ENCODE measurements around the gene PRR23E.

The PRR23E gene

GRCh38 chr3:127214975-127215374, 22.0 kb downstream of the PRR23E start:
- Mint-ChIP-seq H3K4me3 (no peak overlapping the region), H3K27me3 (peaks cover 20% of the 10 kb centered on the region), H3K4me1 (no peaks in the 10 kb centered on the region), H3K9me3 (no peaks in the 10 kb centered on the region), H3K27ac (no peak overlapping the region), H3K36me3 (no peaks in the 10 kb centered on the region)
- ATAC-seq (ENCODE audit: low read depth): no peak
- no peak for DNase-seq (ENCODE audit: low spot score in 2 of 2)

GRCh38 chr3:127215714-127216414, 22.9 kb downstream of the PRR23E start:
- DNase-seq (ENCODE audit: low spot score in 2 of 2): no peak
- no peaks in the 10 kb centered on the region for H3K9me3 Mint-ChIP-seq
- no peaks in the 10 kb centered on the region for H3K36me3 Mint-ChIP-seq
- H3K4me3 Mint-ChIP-seq: no peak overlapping the region
- ATAC-seq (ENCODE audit: low read depth): no peak
- H3K27me3 Mint-ChIP-seq: peaks cover 23% of the 10 kb centered on the region
- no peaks in the 10 kb centered on the region for H3K4me1 Mint-ChIP-seq
- H3K27ac Mint-ChIP-seq: no peak overlapping the region

GRCh38 chr3:127216415-127217261, 23.7 kb downstream of the PRR23E start:
- ATAC-seq (ENCODE audit: low read depth) (no peak), DNase-seq (ENCODE audit: low spot score in 2 of 2) (no peak)
- H3K4me1 Mint-ChIP-seq: no peaks in the 10 kb centered on the region
- H3K4me3 Mint-ChIP-seq: no peak overlapping the region
- no peak overlapping the region for H3K27ac Mint-ChIP-seq
- no peaks in the 10 kb centered on the region for H3K9me3 Mint-ChIP-seq
- H3K27me3 Mint-ChIP-seq: peaks cover 20% of the 10 kb centered on the region
- no peaks in the 10 kb centered on the region for H3K36me3 Mint-ChIP-seq

GRCh38 chr3:127217596-127218453, 24.9 kb downstream of the PRR23E start:
- no peak overlapping the region for H3K4me3 Mint-ChIP-seq
- H3K27me3 Mint-ChIP-seq: peaks cover 22% of the 10 kb centered on the region
- H3K4me1 Mint-ChIP-seq: no peaks in the 10 kb centered on the region
- peaks cover 2% of the 10 kb centered on the region for H3K36me3 Mint-ChIP-seq
- DNase-seq (ENCODE audit: low spot score in 2 of 2) (no peak), ATAC-seq (ENCODE audit: low read depth) (no peak)
- no peaks in the 10 kb centered on the region for H3K9me3 Mint-ChIP-seq
- H3K27ac Mint-ChIP-seq: no peak overlapping the region

- Mint-ChIP-seq H3K4me3 (no peak overlapping the region), H3K27ac (no peak overlapping the region), H3K9me3 (no peaks in the 10 kb centered on the region), H3K27me3 (peaks cover 18% of the 10 kb centered on the region), H3K4me1 (no peaks in the 10 kb centered on the region), H3K36me3 (peaks cover 2% of the 10 kb centered on the region)
- ATAC-seq (ENCODE audit: low read depth) (no peak), DNase-seq (ENCODE audit: low spot score in 2 of 2) (no peak)
Measured at GRCh38 chr3:127218454-127218922, 25.6 kb downstream of the PRR23E start.

- no peak overlapping the region for H3K4me3 Mint-ChIP-seq
- peaks cover 9% of the 10 kb centered on the region for H3K9me3 Mint-ChIP-seq
- H3K4me1 Mint-ChIP-seq: no peaks in the 10 kb centered on the region
- H3K27me3 Mint-ChIP-seq: peaks cover 10% of the 10 kb centered on the region
- H3K27ac Mint-ChIP-seq: no peak overlapping the region
- no peak for DNase-seq (ENCODE audit: low spot score in 2 of 2)
- H3K36me3 Mint-ChIP-seq: peaks cover 2% of the 10 kb centered on the region
- no peak for ATAC-seq (ENCODE audit: low read depth)
Measured at GRCh38 chr3:127220497-127220896, 27.6 kb downstream of the PRR23E start.

- Mint-ChIP-seq H3K36me3 (peaks cover 2% of the 10 kb centered on the region), H3K9me3 (peaks cover 9% of the 10 kb centered on the region), H3K27ac (no peak overlapping the region), H3K4me3 (no peak overlapping the region), H3K4me1 (no peaks in the 10 kb centered on the region), H3K27me3 (peaks cover 8% of the 10 kb centered on the region)
- DNase-seq (ENCODE audit: low spot score in 2 of 2): no peak
- ATAC-seq (ENCODE audit: low read depth): no peak
Measured at GRCh38 chr3:127221037-127221436, 28.1 kb downstream of the PRR23E start.

GRCh38 chr3:127221446-127222035, 28.6 kb downstream of the PRR23E start:
- no peak for ATAC-seq (ENCODE audit: low read depth)

GRCh38 chr3:127222163-127222562, 29.2 kb downstream of the PRR23E start:
- H3K9me3 Mint-ChIP-seq: peaks cover 12% of the 10 kb centered on the region
- no peak overlapping the region for H3K27ac Mint-ChIP-seq
- no peak for DNase-seq (ENCODE audit: low spot score in 2 of 2)
- ATAC-seq (ENCODE audit: low read depth): no peak
- H3K36me3 Mint-ChIP-seq: peaks cover 2% of the 10 kb centered on the region
- H3K4me3 Mint-ChIP-seq: no peak overlapping the region
- H3K4me1 Mint-ChIP-seq: no peaks in the 10 kb centered on the region
- peaks cover 11% of the 10 kb centered on the region for H3K27me3 Mint-ChIP-seq

More at GRCh38 chr3:127221446-127222035, 28.6 kb downstream of the PRR23E start:
- no peak for DNase-seq (ENCODE audit: low spot score in 2 of 2)
- Mint-ChIP-seq H3K4me3 (no peak overlapping the region), H3K27ac (no peak overlapping the region), H3K9me3 (peaks cover 12% of the 10 kb centered on the region), H3K36me3 (peaks cover 2% of the 10 kb centered on the region), H3K27me3 (peaks cover 11% of the 10 kb centered on the region), H3K4me1 (no peaks in the 10 kb centered on the region)

- H3K27me3 Mint-ChIP-seq: peaks cover 11% of the 10 kb centered on the region
- ATAC-seq (ENCODE audit: low read depth) (no peak), DNase-seq (ENCODE audit: low spot score in 2 of 2) (no peak)
- H3K9me3 Mint-ChIP-seq: peaks cover 12% of the 10 kb centered on the region
- no peaks in the 10 kb centered on the region for H3K4me1 Mint-ChIP-seq
- H3K36me3 Mint-ChIP-seq: peaks cover 2% of the 10 kb centered on the region
- no peak overlapping the region for H3K27ac Mint-ChIP-seq
- no peak overlapping the region for H3K4me3 Mint-ChIP-seq
Measured at GRCh38 chr3:127222664-127223063, 29.7 kb downstream of the PRR23E start.

GRCh38 chr3:127224118-127224517, 31.2 kb downstream of the PRR23E start:
- H3K27me3 Mint-ChIP-seq: peaks cover 11% of the 10 kb centered on the region
- H3K36me3 Mint-ChIP-seq: peaks cover 2% of the 10 kb centered on the region
- no peak overlapping the region for H3K4me3 Mint-ChIP-seq
- no peaks in the 10 kb centered on the region for H3K4me1 Mint-ChIP-seq
- H3K27ac Mint-ChIP-seq: no peak overlapping the region
- no peak for DNase-seq (ENCODE audit: low spot score in 2 of 2)
- peaks cover 12% of the 10 kb centered on the region for H3K9me3 Mint-ChIP-seq
- no peak for ATAC-seq (ENCODE audit: low read depth)

- no peak overlapping the region for H3K27ac Mint-ChIP-seq
- no peaks in the 10 kb centered on the region for H3K4me1 Mint-ChIP-seq
- peaks cover 17% of the 10 kb centered on the region for H3K9me3 Mint-ChIP-seq
- H3K4me3 Mint-ChIP-seq: no peak overlapping the region
- H3K27me3 Mint-ChIP-seq: peaks cover 12% of the 10 kb centered on the region
- ATAC-seq (ENCODE audit: low read depth): no peak
- DNase-seq (ENCODE audit: low spot score in 2 of 2): no peak
- H3K36me3 Mint-ChIP-seq: peaks cover 2% of the 10 kb centered on the region
Measured at GRCh38 chr3:127226457-127226856, 33.5 kb downstream of the PRR23E start.

GRCh38 chr3:127226946-127227842, 34.3 kb downstream of the PRR23E start:
- ATAC-seq (ENCODE audit: low read depth) (no peak), DNase-seq (ENCODE audit: low spot score in 2 of 2) (no peak)
- H3K4me3 Mint-ChIP-seq: no peak overlapping the region
- no peak overlapping the region for H3K27ac Mint-ChIP-seq
- H3K4me1 Mint-ChIP-seq: no peaks in the 10 kb centered on the region
- peaks cover 17% of the 10 kb centered on the region for H3K9me3 Mint-ChIP-seq
- H3K27me3 Mint-ChIP-seq: peaks cover 9% of the 10 kb centered on the region
- peaks cover 2% of the 10 kb centered on the region for H3K36me3 Mint-ChIP-seq

Data from memory B cell (primary cell).